ENCODE measurements around the gene MAL.
A peak's percentile ranks its signal among the peaks of the same experiment; 100 is the strongest.

MAL gene

DNA sequence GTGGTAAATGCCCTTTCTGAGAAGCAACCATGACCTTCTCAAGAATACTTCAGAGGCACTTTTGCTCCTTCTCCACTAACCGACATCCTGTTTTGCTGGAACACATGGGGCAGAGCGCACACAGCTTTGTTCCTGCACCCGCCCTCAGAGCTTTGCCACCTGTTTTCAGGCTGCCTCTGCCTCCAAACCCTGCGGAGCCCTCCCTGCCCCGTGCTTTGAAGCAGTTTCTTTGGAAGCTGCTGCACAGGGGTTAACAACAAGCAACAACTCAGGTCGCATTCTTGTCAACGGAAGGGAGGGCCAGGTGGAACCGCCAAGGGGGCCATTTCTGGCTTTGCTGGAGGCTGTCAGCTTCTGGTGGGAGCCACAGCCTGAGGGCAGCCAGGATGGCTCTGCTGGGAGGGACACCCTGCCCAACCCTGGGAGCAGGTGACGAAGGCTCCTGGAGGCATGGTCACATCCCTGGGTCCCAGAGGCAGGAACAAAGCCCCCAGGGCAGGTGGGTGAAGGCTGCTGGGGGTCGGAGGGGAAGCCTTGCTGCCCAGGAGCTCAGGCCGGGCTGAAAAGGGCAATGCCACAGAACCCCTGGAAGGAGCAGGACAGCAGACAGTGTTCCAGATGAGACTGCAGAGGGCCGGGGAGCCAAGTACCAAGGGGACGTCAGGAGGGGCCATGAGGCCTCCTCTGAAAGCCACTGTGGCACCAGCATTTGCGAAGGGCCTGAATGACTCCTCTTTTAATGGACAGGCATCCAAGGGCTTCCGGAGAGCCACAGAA, 49.3 kb downstream of the MAL start:
- H3K36me3 ChIP-seq (ENCODE audit: control insufficient read depth, insufficient read depth, low read length): no peaks in the 10 kb centered on the region
- no peaks in the 10 kb centered on the region for H3K27me3 ChIP-seq (replicated peaks; ENCODE audit: control insufficient read depth, insufficient read depth, low read length)
- TF ChIP-seq, protein P1, sequence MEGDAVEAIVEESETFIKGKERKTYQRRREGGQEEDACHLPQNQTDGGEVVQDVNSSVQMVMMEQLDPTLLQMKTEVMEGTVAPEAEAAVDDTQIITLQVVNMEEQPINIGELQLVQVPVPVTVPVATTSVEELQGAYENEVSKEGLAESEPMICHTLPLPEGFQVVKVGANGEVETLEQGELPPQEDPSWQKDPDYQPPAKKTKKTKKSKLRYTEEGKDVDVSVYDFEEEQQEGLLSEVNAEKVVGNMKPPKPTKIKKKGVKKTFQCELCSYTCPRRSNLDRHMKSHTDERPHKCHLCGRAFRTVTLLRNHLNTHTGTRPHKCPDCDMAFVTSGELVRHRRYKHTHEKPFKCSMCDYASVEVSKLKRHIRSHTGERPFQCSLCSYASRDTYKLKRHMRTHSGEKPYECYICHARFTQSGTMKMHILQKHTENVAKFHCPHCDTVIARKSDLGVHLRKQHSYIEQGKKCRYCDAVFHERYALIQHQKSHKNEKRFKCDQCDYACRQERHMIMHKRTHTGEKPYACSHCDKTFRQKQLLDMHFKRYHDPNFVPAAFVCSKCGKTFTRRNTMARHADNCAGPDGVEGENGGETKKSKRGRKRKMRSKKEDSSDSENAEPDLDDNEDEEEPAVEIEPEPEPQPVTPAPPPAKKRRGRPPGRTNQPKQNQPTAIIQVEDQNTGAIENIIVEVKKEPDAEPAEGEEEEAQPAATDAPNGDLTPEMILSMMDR (IDR thresholded peaks at IDR 0.05; ENCODE audit: insufficient read depth, low read length, poor library complexity, severe bottlenecking): no peak
- H3K4me3 ChIP-seq (replicated peaks; ENCODE audit: low read depth, low read length): no peak overlapping the region
- DNase-seq (ENCODE audit: extremely low read depth, insufficient read length): no peak

DNA sequence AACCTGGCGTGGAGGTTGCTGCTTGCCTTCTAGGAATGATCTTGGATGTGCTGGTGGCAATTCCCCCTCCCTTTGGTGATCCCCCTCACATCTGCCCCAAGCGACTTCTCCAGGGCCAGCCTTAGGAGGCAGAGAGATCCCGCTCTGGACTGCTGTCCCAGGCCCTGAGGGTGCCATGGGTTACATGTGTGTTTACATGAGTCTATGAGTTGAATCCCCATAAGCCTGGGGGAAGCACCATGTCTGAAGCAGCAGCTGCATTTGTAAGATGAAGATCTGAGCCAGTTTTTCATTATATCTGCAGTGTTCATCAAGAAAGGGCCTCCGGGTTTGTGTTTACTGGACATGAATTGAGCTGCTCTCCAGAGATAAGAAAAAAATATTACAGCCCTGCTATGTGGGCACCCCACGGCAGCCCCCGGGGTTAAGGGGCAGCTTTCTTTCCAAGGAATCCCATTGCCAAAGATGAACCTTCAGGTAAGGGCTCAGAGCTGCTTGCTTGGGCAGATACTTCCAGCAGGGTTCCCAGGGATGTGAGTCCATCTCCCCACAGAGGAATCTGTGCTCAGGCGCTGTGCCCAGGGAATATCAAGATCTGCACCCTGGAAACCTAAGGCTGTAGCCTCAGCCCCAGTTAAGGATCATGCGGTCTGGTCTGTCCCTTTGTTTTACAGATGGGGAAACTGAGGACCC, 50.1 kb downstream of the MAL start:
- H3K36me3 ChIP-seq (ENCODE audit: control insufficient read depth, insufficient read depth, low read length): no peaks in the 10 kb centered on the region
- DNase-seq (ENCODE audit: extremely low read depth, insufficient read length): no peak
- H3K27me3 ChIP-seq (replicated peaks; ENCODE audit: control insufficient read depth, insufficient read depth, low read length): no peaks in the 10 kb centered on the region
- no peak overlapping the region for H3K4me3 ChIP-seq (replicated peaks; ENCODE audit: low read depth, low read length)
- TF ChIP-seq, protein P1 (IDR thresholded peaks at IDR 0.05; ENCODE audit: insufficient read depth, low read length, poor library complexity, severe bottlenecking): no peak

DNA sequence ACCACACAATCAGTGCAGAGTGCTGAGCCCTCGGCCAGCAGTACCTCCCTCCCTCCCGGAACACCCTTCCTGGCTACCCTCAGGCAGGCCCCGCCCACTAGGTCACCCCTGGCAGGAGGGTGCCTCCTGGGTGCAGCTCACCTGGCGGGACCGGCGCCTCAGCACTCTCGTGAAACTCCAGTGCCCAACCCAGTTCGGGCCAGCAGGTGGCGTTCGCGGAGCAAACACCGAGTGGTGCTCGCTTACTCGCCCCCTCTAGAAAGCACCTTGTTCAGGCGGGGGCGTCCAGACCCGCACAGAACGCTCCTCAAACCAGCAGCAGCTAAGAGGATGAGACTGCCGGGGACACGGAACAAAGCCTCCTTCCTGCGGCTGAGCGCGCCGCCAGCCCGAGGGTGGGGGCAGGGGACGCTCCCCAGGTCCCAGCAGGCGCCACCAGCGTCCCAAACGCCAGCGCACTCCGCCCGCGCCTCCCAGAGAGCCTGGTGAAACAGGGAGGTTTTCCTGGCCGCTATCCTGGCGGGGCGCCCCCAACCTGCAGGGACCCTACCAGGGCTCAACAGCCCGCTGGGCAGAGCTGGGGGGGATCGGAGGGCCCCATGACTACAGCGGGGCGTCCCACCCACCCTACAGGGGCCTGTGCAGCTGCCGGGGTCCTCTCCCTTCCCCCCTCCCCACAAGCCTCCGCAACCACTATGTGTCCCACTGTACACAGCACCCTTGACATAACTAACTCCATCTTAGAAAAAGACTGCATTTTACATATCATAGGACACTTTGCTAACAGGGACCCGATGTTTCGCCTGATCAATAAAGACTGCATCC, 51.4 kb downstream of the MAL start:
- peak; percentile 69 for DNase-seq (ENCODE audit: extremely low read depth, insufficient read length)
- TF ChIP-seq, protein P1 (IDR thresholded peaks at IDR 0.05; ENCODE audit: insufficient read depth, low read length, poor library complexity, severe bottlenecking): peak; percentile 87
- Histone ChIP-seq H3K36me3 (ENCODE audit: control insufficient read depth, insufficient read depth, low read length) (no peaks in the 10 kb centered on the region), H3K27me3 (replicated peaks; ENCODE audit: control insufficient read depth, insufficient read depth, low read length) (no peaks in the 10 kb centered on the region), H3K4me3 (replicated peaks; ENCODE audit: low read depth, low read length) (peak overlapping the region; percentile 52)

DNA sequence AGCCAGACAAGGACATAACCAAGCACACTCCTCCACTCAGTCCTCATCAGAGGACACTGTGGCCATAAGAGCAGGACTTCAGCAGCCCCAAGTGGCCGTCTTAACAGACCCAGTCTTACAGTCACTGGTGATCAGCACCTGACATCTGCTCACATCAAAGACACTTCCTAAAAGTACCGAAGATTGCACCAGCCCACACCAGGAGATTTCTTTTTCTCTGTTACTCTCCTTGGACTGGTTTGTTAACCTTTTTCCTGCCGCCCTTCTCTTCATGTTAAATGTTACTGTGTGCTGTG, 52.0 kb downstream of the MAL start:
- Histone ChIP-seq H3K36me3 (ENCODE audit: control insufficient read depth, insufficient read depth, low read length) (no peaks in the 10 kb centered on the region), H3K4me3 (replicated peaks; ENCODE audit: low read depth, low read length) (no peak overlapping the region), H3K27me3 (replicated peaks; ENCODE audit: control insufficient read depth, insufficient read depth, low read length) (no peaks in the 10 kb centered on the region)
- TF ChIP-seq, protein P1 (IDR thresholded peaks at IDR 0.05; ENCODE audit: insufficient read depth, low read length, poor library complexity, severe bottlenecking): no peak
- DNase-seq (ENCODE audit: extremely low read depth, insufficient read length): no peak

DNA sequence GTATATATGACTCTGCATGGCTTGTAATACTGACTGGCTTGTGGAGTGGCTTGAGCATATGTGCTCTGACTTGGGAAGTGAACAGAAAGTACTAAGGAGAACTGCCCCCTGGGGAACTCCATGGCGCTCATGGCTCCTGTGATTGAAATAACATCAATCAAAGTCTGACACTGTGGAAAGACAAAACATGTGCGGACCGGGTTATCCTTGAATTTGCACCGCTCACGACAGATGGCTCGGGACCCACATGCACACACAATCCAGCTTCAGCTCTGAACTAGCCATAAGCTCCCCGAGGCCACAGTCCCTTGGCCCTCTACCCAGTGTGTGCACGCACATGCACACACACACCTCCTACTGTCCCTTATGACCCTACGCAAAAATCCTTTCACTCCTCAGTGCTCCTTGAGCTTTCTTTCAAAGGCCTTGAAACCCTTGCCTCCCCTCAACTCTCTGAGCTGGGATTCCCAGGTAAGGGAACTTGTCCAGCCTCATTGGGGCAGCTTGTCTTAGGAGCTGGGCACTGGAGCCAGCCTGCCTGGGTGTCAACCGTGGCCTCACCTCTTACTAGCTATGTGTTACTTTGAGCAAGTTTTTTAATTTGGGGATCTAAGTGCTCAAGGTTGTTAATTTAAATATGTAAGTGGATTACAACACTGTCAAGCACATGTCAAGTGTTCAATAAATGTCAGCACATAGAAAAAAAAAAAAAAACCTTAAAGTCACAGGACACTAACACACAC, 52.5 kb downstream of the MAL start:
- Histone ChIP-seq H3K4me3 (replicated peaks; ENCODE audit: low read depth, low read length) (no peak overlapping the region), H3K36me3 (ENCODE audit: control insufficient read depth, insufficient read depth, low read length) (no peaks in the 10 kb centered on the region), H3K27me3 (replicated peaks; ENCODE audit: control insufficient read depth, insufficient read depth, low read length) (no peaks in the 10 kb centered on the region)
- TF ChIP-seq, protein P1 (IDR thresholded peaks at IDR 0.05; ENCODE audit: insufficient read depth, low read length, poor library complexity, severe bottlenecking): no peak
- no peak for DNase-seq (ENCODE audit: extremely low read depth, insufficient read length)

All from GM06990 (cell line).